HepG2 (cell line): ENCODE results near the gene ALPK3. TPM values are rescaled to one million over a fixed set of nuclear protein-coding genes. Genes with fewer than 3 reads are reported as not detected.

Source experiments
- ATAC-seq: fragments of 200-7000 bp; cut with Tn5 transposase; 3 replicates; pipeline ENCODE4 v1.9.1; 2020; ENCODE audit warnings: mild to moderate bottlenecking, moderate library complexity
- BruUV-seq: library from RNA; stranded (reverse); fragments of 400-500 nt; replicated peaks from 2 replicates; lab custom pipeline; 2021; lab: Mats Ljungman, UMichigan
- CTCF ChIA-PET: fragments of 300-600 bp; formaldehyde crosslinking; extraction: SDS; loops from one replicate; lab custom pipeline; 2021; ENCODE audit warnings: low total read pairs, inconsistent platforms, low intra/inter-chr PET ratio; lab: Yijun Ruan, JAX
- POLR2A ChIA-PET: fragments of 350-600 bp; sonication (Branson Sonifier 250); formaldehyde crosslinking; loops from one replicate; lab custom pipeline; 2020; ENCODE audit warnings: antibody characterized with exemption, inconsistent platforms; lab: Yijun Ruan, JAX
- DNase-seq: peaks from one replicate; pipeline ENCODE4 v3.0.0-alpha.2; 2015; ENCODE audit warnings: low spot score
- FAIRE-seq: peaks from 3 replicates; lab custom pipeline; 2011; peaks lifted over from hg19 to GRCh38; lab: Jason Lieb, UNC
- H2AFZ ChIP-seq: one replicate; pipeline ENCODE4 v1.6.1; 2011; ENCODE audit warnings: low read length, inconsistent platforms
- H3K27ac ChIP-seq: fragments of 300-600 bp; 3 replicates; pipeline ENCODE4 v1.8.0; 2011; ENCODE audit warnings: mixed run types, mild to moderate bottlenecking, mixed read lengths, low read length, inconsistent platforms; ENCODE audit not compliant: insufficient read depth; ENCODE audit errors: extremely low read length
- H3K27me3 ChIP-seq, 2 experiments: fragments of 200-600 bp in 1 of 2; 2 replicates in 1 of 2; 3 replicates in 1 of 2; pipeline versions ENCODE4 v1.6.0 to v1.8.0; 2011; ENCODE audit warnings: low read length in 2 of 2, mild to moderate bottlenecking in 2 of 2, moderate library complexity in 2 of 2, inconsistent platforms in 1 of 2; ENCODE audit not compliant: insufficient read depth in 2 of 2, control insufficient read depth in 1 of 2
- H3K36me3 ChIP-seq, 2 experiments: fragments of 200-600 bp in 1 of 2; replicated peaks in 1 of 2; 2 replicates in 1 of 2; 3 replicates in 1 of 2; pipeline versions ENCODE4 v1.5.1 to v1.8.0; 2011; ENCODE audit warnings: low read length in 2 of 2, inconsistent platforms in 1 of 2; ENCODE audit not compliant: insufficient read depth in 2 of 2, control insufficient read depth in 1 of 2
- H3K4me1 ChIP-seq: 2 replicates; pipeline ENCODE4 v1.5.1; 2012; ENCODE audit warnings: low read length, inconsistent platforms; ENCODE audit not compliant: insufficient read depth
- H3K4me2 ChIP-seq: 2 replicates; pipeline ENCODE4 v1.6.0; 2011; ENCODE audit warnings: low read depth, low read length, inconsistent platforms
- H3K4me3 ChIP-seq, 3 experiments: fragments of 200-600 bp in 1 of 3; sonication (generic), shearing (Covaris generic) in 1 of 3; replicated peaks in 1 of 3; 2 replicates each; pipeline ENCODE4 v1.5.1; 2011 to 2016; ENCODE audit warnings: low read length in 3 of 3, inconsistent platforms in 2 of 3, low read depth in 2 of 3, mild to moderate bottlenecking in 2 of 3, control low read depth in 1 of 3, mixed read lengths in 1 of 3; ENCODE audit not compliant: insufficient read depth in 1 of 3
- H3K79me2 ChIP-seq: one replicate; pipeline ENCODE4 v1.6.1; 2011; ENCODE audit warnings: low read length, inconsistent platforms; ENCODE audit not compliant: insufficient read depth
- H3K9ac ChIP-seq: 2 replicates; pipeline ENCODE4 v1.6.0; 2011; ENCODE audit warnings: mild to moderate bottlenecking, low read depth, low read length, inconsistent platforms; ENCODE audit not compliant: insufficient read depth
- H3K9me3 ChIP-seq: 2 replicates; pipeline ENCODE4 v1.5.1; 2012; ENCODE audit warnings: mild to moderate bottlenecking, low read length
- H4K20me1 ChIP-seq: 2 replicates; pipeline ENCODE4 v1.6.0; 2011; ENCODE audit warnings: inconsistent platforms, mild to moderate bottlenecking, low read length, moderate library complexity; ENCODE audit not compliant: insufficient read depth
- ARNTL ChIP-seq: sonication (generic); formaldehyde crosslinking; IDR thresholded peaks from 2 replicates; pipeline ENCODE4 v1.4.0; 2020; ENCODE audit warnings: mild to moderate bottlenecking, missing genetic modification reagents
- FOXP4 ChIP-seq: sonication (generic); formaldehyde crosslinking; IDR thresholded peaks from 2 replicates; pipeline ENCODE4 v1.4.0; 2020; ENCODE audit warnings: missing genetic modification reagents
- GFI1 ChIP-seq: sonication (generic); formaldehyde crosslinking; IDR thresholded peaks from 2 replicates; pipeline ENCODE4 v1.5.0; 2020; ENCODE audit warnings: missing genetic modification reagents, mild to moderate bottlenecking, borderline replicate concordance
- HOXA9 ChIP-seq: sonication (generic); formaldehyde crosslinking; IDR thresholded peaks from 2 replicates; pipeline ENCODE4 v1.8.1; 2022; ENCODE audit warnings: missing genetic modification reagents, mild to moderate bottlenecking, moderate library complexity, borderline replicate concordance
- NFE2L1 ChIP-seq: sonication (generic); formaldehyde crosslinking; IDR thresholded peaks from 2 replicates; pipeline ENCODE4 v1.4.0; 2020; ENCODE audit warnings: missing genetic modification reagents, mild to moderate bottlenecking, borderline replicate concordance
- SMARCE1 ChIP-seq: fragments of 450-650 bp; IDR thresholded peaks from 2 replicates; pipeline ENCODE4 v1.6.1; 2017; ENCODE audit warnings: borderline replicate concordance
- SSRP1 ChIP-seq: IDR thresholded peaks from 2 replicates; pipeline ENCODE4 v1.6.1; 2016; ENCODE audit warnings: control low read depth
- XRCC5 ChIP-seq: fragments of 200-400 bp; formaldehyde crosslinking; optimal IDR thresholded peaks from 2 replicates; pipeline ENCODE3; 2017; ENCODE audit warnings: mild to moderate bottlenecking, low read length
- ZNF7 ChIP-seq: IDR thresholded peaks from 2 replicates; pipeline ENCODE4 v1.6.1; 2016; ENCODE audit warnings: missing biosample characterization, missing genetic modification reagents
- ZNF704 ChIP-seq: sonication (generic); formaldehyde crosslinking; IDR thresholded peaks from 2 replicates; pipeline ENCODE4 v1.8.1; 2023; ENCODE audit warnings: mild to moderate bottlenecking, inconsistent platforms, moderate library complexity, missing genetic modification reagents, borderline replicate concordance
- ZNF788 ChIP-seq: sonication (generic); formaldehyde crosslinking; IDR thresholded peaks from 2 replicates; pipeline ENCODE4 v1.5.0; 2020; ENCODE audit warnings: mild to moderate bottlenecking, missing genetic modification reagents, borderline replicate concordance
- WGBS: methylation state at CpG from one replicate; pipeline ENCODE4 v1.1.6; 2017; ENCODE audit warnings: low lambda C conversion rate; 5-methylcytosine and 5-hydroxymethylcytosine counted together
- in situ Hi-C: cut with HindIII; loops from 2 replicates; pipeline ENCODE4 v1.10.0; 2017; ENCODE audit warnings: low pct_unique_long_range_greater_than_20kb; ENCODE audit not compliant: extremely low pct_ligation_motif_present
- intact Hi-C: fragments of 100-400 bp; cut with micrococcal nuclease; formaldehyde crosslinking; loops from one replicate; pipeline ENCODE4 v1.10.0; 2022; ENCODE audit not compliant: unreplicated experiment
- polyA plus RNA-seq, 8 experiments: library from polyadenylated mRNA; depleted of rRNA in 3 of 8; stranded (reverse) in 7 of 8; unstranded in 1 of 8; fragments of >200 nt; fragmentation: Illumina TruSeq in 4 of 8; extraction: Trizol in 4 of 8; gene quantifications; 2 replicates each; pipeline versions ENCODE4 v1.2.1 to v1.2.3, GENCODE V29; 2011 to 2016; ENCODE audit warnings: low read depth in 4 of 8, missing spikeins in 1 of 8, mixed read lengths in 1 of 8; ENCODE audit not compliant: insufficient read depth in 1 of 8
- total RNA-seq, 5 experiments: library from RNA; depleted of rRNA; stranded (reverse); fragments of >200 nt; fragmentation: Illumina TruSeq; extraction: Trizol; gene quantifications; 2 replicates each; pipeline ENCODE4 v1.2.3, GENCODE V29; 2016; ENCODE audit warnings: low read depth in 1 of 5
- TF ChIP-seq, protein P1 (sequence below): sonication (generic); formaldehyde crosslinking; IDR thresholded peaks from 2 replicates; pipeline ENCODE4 v1.4.0; 2020; ENCODE audit warnings: low read depth, mild to moderate bottlenecking, missing genetic modification reagents
- TF ChIP-seq, protein P2 (sequence below): sonication (generic); formaldehyde crosslinking; conservative IDR thresholded peaks from 2 replicates; pipeline ENCODE4 v1.8.0; 2022; ENCODE audit warnings: missing genetic modification reagents

The ALPK3 gene
- total and polyA plus RNA-seq, 2 of the 13 experiments (the other 11 are each of a cell fraction or from before 2014, with no cell fraction given) = 0.04 to 0.42 TPM

GRCh38 chr15:84852212-84852611 lies 35.1 kb downstream of the ALPK3 start:
- H3K79me2 ChIP-seq = no peaks in the 10 kb centered on the region
- no peak overlapping the region for H3K27ac ChIP-seq
- no peaks in the 10 kb centered on the region for H4K20me1 ChIP-seq
- H3K36me3 ChIP-seq = no peaks in the 10 kb centered on the region
- H3K4me3 ChIP-seq = no peak overlapping the region
- H3K4me2 ChIP-seq = no peak overlapping the region
- intact Hi-C loops = no loop called here
- ATAC-seq = no peak
- 55% methylated on average over 5 of the region's 5 CpGs for WGBS
- H3K9me3 ChIP-seq = peaks cover 2% of the 10 kb centered on the region; the same call in 1 of the 2 replicates
- H3K4me1 ChIP-seq = peaks cover 11% of the 10 kb centered on the region
- H2AFZ ChIP-seq = no peak overlapping the region
- in situ Hi-C loops = no loop called here
- peaks cover 5 to 14% of the 10 kb centered on the region in 2 experiments; a peak in 3 of 5 replicates for H3K27me3 ChIP-seq
- ChIA-PET CTCF (no interaction called here), POLR2A (no interaction called here)
- no peak for DNase-seq
- no peak overlapping the region for H3K9ac ChIP-seq
- FAIRE-seq = no peak
- TF ChIP-seq ZNF7 (CRISPR knock-in tag) (no peak), NFE2L1 (no peak), ARNTL (CRISPR knock-in tag) (no peak), SMARCE1 (no peak), ZNF788 (CRISPR knock-in tag) (no peak)
- TF ChIP-seq, protein P1, sequence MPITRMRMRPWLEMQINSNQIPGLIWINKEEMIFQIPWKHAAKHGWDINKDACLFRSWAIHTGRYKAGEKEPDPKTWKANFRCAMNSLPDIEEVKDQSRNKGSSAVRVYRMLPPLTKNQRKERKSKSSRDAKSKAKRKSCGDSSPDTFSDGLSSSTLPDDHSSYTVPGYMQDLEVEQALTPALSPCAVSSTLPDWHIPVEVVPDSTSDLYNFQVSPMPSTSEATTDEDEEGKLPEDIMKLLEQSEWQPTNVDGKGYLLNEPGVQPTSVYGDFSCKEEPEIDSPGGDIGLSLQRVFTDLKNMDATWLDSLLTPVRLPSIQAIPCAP (CRISPR knock-in tag) = no peak
- no TSS peak for BruUV-seq

- no peak overlapping the region for H3K27ac ChIP-seq
- peak overlapping the region in 1 of 3 experiments; percentile 35; a peak in 2 of 6 replicates for H3K4me3 ChIP-seq
- no peak for ATAC-seq
- intact Hi-C loops = no loop called here
- no peaks in the 10 kb centered on the region for H3K79me2 ChIP-seq
- TF ChIP-seq GFI1 (CRISPR knock-in tag) = 0 out of 2 replicates have a peak, but pooled peaks have one; percentile 16
- TF ChIP-seq FOXP4 (CRISPR knock-in tag) = 0 out of 2 replicates have a peak, but pooled peaks have one; percentile 22
- no peak for TF ChIP-seq ZNF704 (CRISPR knock-in tag)
- TF ChIP-seq SSRP1 (CRISPR knock-in tag) = no peak
- TF ChIP-seq XRCC5 = no peak
- TF ChIP-seq, protein P2, sequence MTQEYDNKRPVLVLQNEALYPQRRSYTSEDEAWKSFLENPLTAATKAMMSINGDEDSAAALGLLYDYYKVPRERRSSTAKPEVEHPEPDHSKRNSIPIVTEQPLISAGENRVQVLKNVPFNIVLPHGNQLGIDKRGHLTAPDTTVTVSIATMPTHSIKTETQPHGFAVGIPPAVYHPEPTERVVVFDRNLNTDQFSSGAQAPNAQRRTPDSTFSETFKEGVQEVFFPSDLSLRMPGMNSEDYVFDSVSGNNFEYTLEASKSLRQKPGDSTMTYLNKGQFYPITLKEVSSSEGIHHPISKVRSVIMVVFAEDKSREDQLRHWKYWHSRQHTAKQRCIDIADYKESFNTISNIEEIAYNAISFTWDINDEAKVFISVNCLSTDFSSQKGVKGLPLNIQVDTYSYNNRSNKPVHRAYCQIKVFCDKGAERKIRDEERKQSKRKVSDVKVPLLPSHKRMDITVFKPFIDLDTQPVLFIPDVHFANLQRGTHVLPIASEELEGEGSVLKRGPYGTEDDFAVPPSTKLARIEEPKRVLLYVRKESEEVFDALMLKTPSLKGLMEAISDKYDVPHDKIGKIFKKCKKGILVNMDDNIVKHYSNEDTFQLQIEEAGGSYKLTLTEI (CRISPR knock-in tag) = no peak
- TF ChIP-seq HOXA9 (CRISPR knock-in tag) = no peak
- H3K27me3 ChIP-seq = peaks cover 10 to 41% of the 10 kb centered on the region in 2 experiments; a peak in 4 of 5 replicates
- H2AFZ ChIP-seq = peak overlapping the region; percentile 58
- H4K20me1 ChIP-seq = no peaks in the 10 kb centered on the region
- no peak for DNase-seq
- FAIRE-seq = no peak
- 27% methylated on average over 9 of the region's 9 CpGs for WGBS
- ChIA-PET CTCF (no interaction called here), POLR2A (interaction anchor here (1.4 kb wide), 1 partner anchor 13 kb away, joined by 4 read pairs; no protein-coding TSS in a partner anchor)
- no TSS peak for BruUV-seq
- H3K4me2 ChIP-seq = peak overlapping the region; percentile 67
- peaks cover 18% of the 10 kb centered on the region for H3K4me1 ChIP-seq
- no peak overlapping the region for H3K9ac ChIP-seq
- no peaks in the 10 kb centered on the region for H3K36me3 ChIP-seq
- no peaks in the 10 kb centered on the region for H3K9me3 ChIP-seq
- in situ Hi-C loops = no loop called here
These were observed 38.0 kb downstream of the ALPK3 start for GRCh38 chr15:84855136-84855535.
